Small intestine (tissue), 7 donors: ENCODE data around the gene TCP11L2. TPM values are rescaled to one million over a fixed set of nuclear protein-coding genes. Genes with fewer than 3 reads are reported as not detected.

Experiments
- DNase-seq, 2 donors: peaks; one replicate each; pipeline versions ENCODE4 v3.0.0 to v3.0.0-alpha.2; 2013
- FAIRE-seq: peaks from 2 replicates; lab custom pipeline; 2012; peaks lifted over from hg19 to GRCh38; lab: Jason Lieb, UNC
- H3K27ac ChIP-seq, 3 donors: one replicate each; pipeline ENCODE4 v1.5.1; 2013; ENCODE audit warnings: low read length in 2 of 3, mild to moderate bottlenecking in 2 of 3, control low read depth in 1 of 3, inconsistent platforms in 1 of 3, low read depth in 1 of 3, moderate library complexity in 1 of 3
- H3K27me3 ChIP-seq, 3 donors: one replicate each; pipeline ENCODE4 v1.6.1; 2013; ENCODE audit warnings: low read length in 3 of 3, inconsistent platforms in 1 of 3; ENCODE audit not compliant: control insufficient read depth in 3 of 3, insufficient read depth in 3 of 3
- H3K36me3 ChIP-seq, 3 donors: one replicate each; pipeline ENCODE4 v1.6.1; 2013; ENCODE audit warnings: low read length in 3 of 3, inconsistent platforms in 1 of 3, low read depth in 1 of 3, mild to moderate bottlenecking in 1 of 3, moderate library complexity in 1 of 3; ENCODE audit not compliant: control insufficient read depth in 3 of 3, insufficient read depth in 2 of 3
- H3K4me1 ChIP-seq, 3 donors: one replicate each; pipeline ENCODE4 v1.6.1; 2013; ENCODE audit warnings: low read length in 2 of 3, inconsistent platforms in 1 of 3, low read depth in 1 of 3, mild to moderate bottlenecking in 1 of 3, moderate library complexity in 1 of 3; ENCODE audit not compliant: control insufficient read depth in 3 of 3, insufficient read depth in 2 of 3
- H3K4me3 ChIP-seq, 3 donors: one replicate each; pipeline ENCODE4 v1.5.1; 2013; ENCODE audit warnings: low read length in 3 of 3, control low read depth in 1 of 3, inconsistent platforms in 1 of 3, low read depth in 1 of 3, mild to moderate bottlenecking in 1 of 3, moderate library complexity in 1 of 3
- H3K9me3 ChIP-seq, 2 donors: one replicate each; pipeline ENCODE4 v1.6.1; 2013; ENCODE audit warnings: low read depth in 1 of 2, low read length in 1 of 2; ENCODE audit not compliant: control insufficient read depth in 2 of 2, insufficient read depth in 1 of 2
- WGBS, 3 donors: extraction: QIAGEN DNeasy Blood & Tissue Kit; methylation state at CpG; one replicate each; pipeline ENCODE4 v1.1.7; 2013; 5-methylcytosine and 5-hydroxymethylcytosine counted together
- polyA plus RNA-seq, 4 donors: library from polyadenylated mRNA; stranded (reverse) in 3 of 4; unstranded in 1 of 4; fragments of 200-250 nt in 3 of 4; fragments of 120-200 nt in 1 of 4; gene quantifications; one replicate each; pipeline versions ENCODE4 v1.2.1 to v1.2.3, GENCODE V29; 2013
- donor health status: healthy with polysubstance abuse.
- donor health status: control.
- donor health status: control.
- donor health status: Bipolar disorder and iron deficiency.
- donor health status: healthy.

The TCP11L2 gene
- polyA plus RNA-seq, 4 donors, result 2.7 to 18.1 (median 5.7) TPM

DNA sequence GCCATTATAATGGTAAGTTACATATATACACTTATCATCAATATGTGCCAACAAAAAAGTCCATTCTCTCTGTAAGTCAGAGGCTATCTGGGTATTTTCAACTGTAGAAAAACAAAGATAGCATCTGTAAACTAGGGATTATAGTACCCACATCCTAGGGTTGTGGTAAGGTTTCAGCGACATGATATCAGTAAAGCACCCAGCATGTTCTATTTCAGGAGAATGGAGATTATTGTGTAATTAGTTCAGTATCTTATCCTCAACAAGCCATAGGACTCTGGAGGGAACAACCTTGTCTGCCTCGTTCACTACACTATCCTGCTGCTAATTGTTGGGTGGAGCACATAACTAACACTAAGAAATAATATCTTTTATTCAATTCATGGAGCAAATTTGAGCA is 35.0 kb upstream of the TCP11L2 start:
- no peak for FAIRE-seq
- no peak for DNase-seq

DNA sequence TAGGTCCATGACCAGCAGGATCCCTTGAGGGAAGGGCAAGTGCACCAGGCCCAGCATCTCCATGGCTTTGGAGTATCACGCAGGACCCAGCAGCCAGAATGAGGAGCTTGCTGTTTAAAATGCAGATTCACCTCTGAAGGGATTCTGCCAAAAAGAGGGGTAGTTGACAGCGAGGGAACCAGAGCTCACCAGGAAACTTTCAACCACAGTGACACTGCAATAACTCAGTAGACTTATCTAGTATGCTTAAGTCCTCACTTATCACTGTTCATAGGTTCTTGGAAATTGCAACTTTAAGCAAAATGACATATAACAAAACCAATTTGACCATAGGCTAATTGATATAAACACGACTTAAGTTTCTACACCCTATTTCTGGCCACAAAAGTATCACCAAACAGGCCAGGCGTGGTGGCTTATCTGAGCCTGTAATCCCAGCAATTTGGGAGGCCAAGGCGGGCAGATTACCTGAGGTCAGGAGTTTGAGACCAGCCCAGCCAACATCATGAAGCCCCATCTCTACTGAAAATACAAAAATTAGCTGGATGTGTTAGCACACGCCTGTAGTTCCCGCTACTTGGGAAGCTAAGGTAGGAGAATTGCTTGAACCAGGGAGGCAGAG is 33.3 kb upstream of the TCP11L2 start:
- Histone ChIP-seq H3K27me3 (peaks cover 0 to 2% (median 0%) of the 10 kb centered on the region in 3 donors), H3K9me3 (no peaks in the 10 kb centered on the region), H3K36me3 (no peaks in the 10 kb centered on the region), H3K27ac (no peak overlapping the region), H3K4me1 (peaks cover 0 to 3% (median 0%) of the 10 kb centered on the region in 3 donors), H3K4me3 (no peak overlapping the region)
- no peak for DNase-seq
- 78 to 85% (median 83%) methylated on average over 7 of the region's 7 CpGs for WGBS, 3 donors
- no peak for FAIRE-seq

More for the DNA sequence above, 35.0 kb upstream of the TCP11L2 start:
- WGBS, 3 donors, result 46 to 58% (median 52%) methylated on average over 2 of the region's 2 CpGs
- peaks cover 0 to 2% (median 0%) of the 10 kb centered on the region in 3 donors for H3K27me3 ChIP-seq
- no peak overlapping the region for H3K27ac ChIP-seq
- H3K9me3 ChIP-seq, result no peaks in the 10 kb centered on the region
- H3K4me1 ChIP-seq, result no peaks in the 10 kb centered on the region
- no peak overlapping the region for H3K4me3 ChIP-seq
- no peaks in the 10 kb centered on the region for H3K36me3 ChIP-seq

DNA sequence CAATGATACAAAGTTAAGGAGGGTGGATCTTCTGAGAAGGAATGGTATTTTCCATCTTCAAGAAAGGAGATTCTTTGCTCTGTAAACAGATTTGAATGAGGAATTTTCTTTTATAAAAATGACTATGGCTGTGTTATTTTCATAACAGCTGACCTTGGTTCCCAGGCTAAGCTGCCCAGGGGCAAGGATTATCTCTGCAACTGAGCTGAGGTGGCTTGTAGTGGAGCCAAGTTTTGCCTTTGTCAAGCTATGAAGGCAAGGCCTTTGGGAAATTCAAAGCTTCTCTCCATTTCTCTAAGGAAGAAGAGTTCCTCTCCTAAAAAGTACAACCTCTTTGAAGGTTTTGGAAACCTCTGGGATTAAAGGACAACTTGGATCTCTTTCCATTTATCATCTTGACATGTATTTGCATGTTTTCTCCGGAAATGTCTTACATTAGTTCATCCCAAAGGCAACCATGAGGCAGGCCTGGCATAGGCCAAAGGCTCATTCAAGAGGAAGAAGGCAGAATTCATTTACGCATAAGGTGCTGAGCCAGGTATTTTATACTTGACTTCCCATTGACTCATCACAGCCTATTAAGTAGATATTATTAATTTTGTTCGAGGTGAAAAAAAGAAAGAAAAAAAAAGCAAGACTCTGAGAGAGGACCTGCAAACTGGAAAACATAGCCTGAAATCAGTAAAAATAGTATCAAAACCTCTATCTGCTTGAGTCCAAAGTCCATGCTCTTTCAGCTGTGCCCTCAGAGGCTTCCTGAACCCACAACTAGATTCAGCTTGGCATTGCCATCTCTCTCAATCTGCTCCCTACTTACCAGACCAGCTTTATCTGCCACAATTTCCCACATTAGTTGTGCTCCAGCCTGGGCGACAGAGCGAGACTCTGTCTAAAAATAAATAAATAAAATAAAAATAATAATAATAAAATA is 30.7 kb upstream of the TCP11L2 start:
- DNase-seq (no peak), FAIRE-seq (no peak)
- H3K27me3 ChIP-seq, result peaks cover 0 to 2% (median 0%) of the 10 kb centered on the region in 3 donors
- no peaks in the 10 kb centered on the region for H3K36me3 ChIP-seq
- no peak overlapping the region for H3K27ac ChIP-seq
- 67 to 88% (median 84%) methylated on average over 5 of the region's 5 CpGs for WGBS, 3 donors
- no peak overlapping the region for H3K4me3 ChIP-seq
- H3K4me1 ChIP-seq, result peaks cover 0 to 13% (median 0%) of the 10 kb centered on the region in 3 donors
- H3K9me3 ChIP-seq, result no peaks in the 10 kb centered on the region

DNA sequence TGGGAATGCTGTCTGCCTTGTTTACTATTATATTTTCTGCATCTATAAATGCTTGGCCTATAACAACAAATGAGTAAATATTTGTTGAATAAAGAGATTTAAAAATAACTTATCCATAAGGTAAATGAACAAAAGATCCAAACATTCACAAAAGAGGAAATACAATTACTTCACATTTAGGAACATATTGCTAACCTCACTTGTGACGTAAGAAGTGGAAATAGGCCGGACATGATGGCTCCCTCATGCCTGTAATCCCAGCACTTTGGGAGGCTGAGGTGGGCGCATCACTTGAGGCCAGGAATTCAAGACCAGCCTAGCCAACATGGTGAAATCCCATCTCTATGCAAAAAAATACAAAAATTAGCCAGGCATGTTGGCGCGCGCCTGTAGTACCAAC is 29.0 kb upstream of the TCP11L2 start:
- 95 to 96% (median 96%) methylated on average over 6 of the region's 6 CpGs for WGBS, 3 donors
- Histone ChIP-seq H3K9me3 (no peaks in the 10 kb centered on the region), H3K27me3 (no peaks in the 10 kb centered on the region), H3K36me3 (no peaks in the 10 kb centered on the region), H3K4me1 (peaks cover 0 to 13% (median 0%) of the 10 kb centered on the region in 3 donors), H3K27ac (no peak overlapping the region), H3K4me3 (no peak overlapping the region)
- FAIRE-seq (no peak), DNase-seq (no peak)

DNA sequence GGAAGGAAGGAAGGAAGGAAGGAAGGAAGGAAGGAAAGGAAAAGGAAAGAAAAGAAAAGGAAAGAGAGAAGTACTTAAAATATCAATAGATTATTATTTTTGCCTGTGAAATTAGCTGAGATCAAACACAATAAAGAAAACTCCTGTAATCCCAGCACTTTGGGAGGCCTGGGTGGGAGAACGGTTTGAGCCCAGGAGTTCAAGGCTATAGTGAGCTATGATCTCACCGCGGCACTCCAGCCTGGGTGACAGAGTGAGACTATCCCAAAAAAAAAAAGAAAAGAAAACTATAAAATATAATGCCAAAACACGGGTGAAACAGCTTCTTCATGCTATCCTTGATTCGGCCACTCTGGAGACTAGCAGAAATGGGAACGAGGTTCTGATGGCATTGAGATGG is 28.5 kb upstream of the TCP11L2 start:
- 85 to 93% (median 87%) methylated on average over 6 of the region's 6 CpGs for WGBS, 3 donors
- FAIRE-seq (no peak), DNase-seq (no peak)
- H3K4me1 ChIP-seq, result peaks cover 0 to 13% (median 0%) of the 10 kb centered on the region in 3 donors
- no peaks in the 10 kb centered on the region for H3K27me3 ChIP-seq
- peak overlapping the region in 1 of 3 donors; percentile 65 for H3K27ac ChIP-seq
- H3K36me3 ChIP-seq, result no peaks in the 10 kb centered on the region
- no peaks in the 10 kb centered on the region for H3K9me3 ChIP-seq
- no peak overlapping the region for H3K4me3 ChIP-seq

DNA sequence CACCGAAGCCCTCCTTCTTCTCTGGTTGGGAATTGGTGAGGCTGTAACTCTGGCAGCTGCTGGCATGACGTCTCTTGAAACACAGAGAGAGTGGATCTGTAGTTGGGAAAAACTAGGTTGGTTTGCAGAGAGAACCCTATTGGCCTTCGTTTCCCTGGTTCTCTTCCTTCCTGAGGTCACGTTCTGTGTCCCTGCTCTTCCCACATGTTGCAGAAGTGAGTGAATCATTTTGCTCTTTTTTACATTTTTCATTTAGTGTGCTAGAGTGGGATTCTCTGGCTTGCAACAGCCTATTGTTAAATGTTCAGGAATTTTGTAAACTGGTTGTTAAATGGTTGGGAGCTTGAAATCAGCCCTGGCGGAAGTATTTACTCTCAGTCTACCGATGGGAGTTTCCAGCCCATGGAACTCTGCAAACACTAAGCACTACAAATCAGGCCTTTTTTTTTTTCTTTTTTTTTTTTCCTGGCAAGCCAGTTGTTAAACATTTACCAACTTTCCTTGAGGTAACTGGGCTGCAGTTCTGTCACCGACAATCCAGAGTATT is 27.9 kb upstream of the TCP11L2 start:
- WGBS, 3 donors, result 45 to 63% (median 46%) methylated on average over 7 of the region's 7 CpGs
- DNase-seq (peak; percentile 41 to 72), FAIRE-seq (no peak)
- no peaks in the 10 kb centered on the region for H3K27me3 ChIP-seq
- peak overlapping the region in 1 of 3 donors; percentile 65 for H3K27ac ChIP-seq
- no peaks in the 10 kb centered on the region for H3K9me3 ChIP-seq
- no peak overlapping the region for H3K4me3 ChIP-seq
- peaks cover 0 to 13% (median 0%) of the 10 kb centered on the region in 3 donors for H3K4me1 ChIP-seq
- no peaks in the 10 kb centered on the region for H3K36me3 ChIP-seq

DNA sequence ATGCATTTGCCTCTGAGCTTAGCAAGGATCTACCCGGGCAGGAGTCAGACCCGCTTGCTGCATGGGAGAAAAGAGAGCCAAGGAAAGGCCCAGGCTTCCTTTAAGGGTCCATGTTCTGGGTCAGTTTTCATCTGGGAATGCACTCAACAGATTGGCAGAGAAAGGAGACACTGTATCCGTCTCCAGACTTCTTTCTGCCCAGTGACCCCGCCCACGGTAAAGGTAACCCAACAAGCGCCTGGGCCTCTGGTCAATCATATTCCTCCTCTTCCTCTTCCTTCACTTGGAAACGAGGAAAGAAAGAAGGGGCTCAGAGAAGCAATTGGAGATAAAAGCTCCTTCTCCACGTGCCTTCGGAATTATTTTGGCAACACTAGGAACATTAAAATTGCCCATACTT is 27.1 kb upstream of the TCP11L2 start:
- H3K9me3 ChIP-seq, result no peaks in the 10 kb centered on the region
- H3K4me1 ChIP-seq, result peaks cover 0 to 13% (median 0%) of the 10 kb centered on the region in 3 donors
- H3K4me3 ChIP-seq, result no peak overlapping the region
- H3K36me3 ChIP-seq, result no peaks in the 10 kb centered on the region
- 71 to 81% (median 72%) methylated on average over 9 of the region's 9 CpGs for WGBS, 3 donors
- H3K27ac ChIP-seq, result no peak overlapping the region
- no peaks in the 10 kb centered on the region for H3K27me3 ChIP-seq
- FAIRE-seq, result no peak
- DNase-seq, result no peak

DNA sequence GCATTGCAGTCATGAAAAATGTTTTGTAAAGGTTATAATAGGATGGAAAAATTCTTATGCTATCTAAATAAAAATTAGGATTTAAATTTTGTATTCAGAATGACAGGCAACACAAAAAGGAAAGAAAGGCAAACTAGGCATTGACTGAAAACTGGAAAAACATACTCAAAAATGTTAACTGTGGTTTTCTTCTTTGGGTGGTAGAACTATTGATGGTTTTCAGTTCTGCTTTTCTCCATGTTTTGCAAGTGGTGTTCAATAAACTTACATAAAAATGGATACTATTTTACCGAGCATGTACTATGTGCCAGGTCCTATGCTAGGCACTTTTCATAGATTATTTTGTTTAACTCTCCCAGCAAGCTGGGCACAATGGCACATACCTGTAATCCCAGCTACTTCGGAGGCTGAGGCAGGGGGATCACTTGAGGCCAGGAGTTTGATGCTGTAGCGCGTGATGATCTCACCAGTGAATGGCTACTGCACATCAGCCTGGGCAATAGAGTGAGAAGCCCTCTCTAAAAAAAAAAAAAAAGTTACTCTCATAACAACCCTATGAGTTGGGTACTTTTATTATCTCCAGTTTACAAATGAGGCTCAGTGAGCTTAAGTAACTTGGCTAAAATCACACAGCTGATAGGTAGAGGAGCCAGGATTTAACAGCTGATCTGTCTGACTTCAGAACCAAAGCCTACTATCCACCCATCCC is 26.3 kb upstream of the TCP11L2 start:
- DNase-seq, result no peak
- Histone ChIP-seq H3K4me1 (peaks cover 0 to 13% (median 0%) of the 10 kb centered on the region in 3 donors), H3K27me3 (no peaks in the 10 kb centered on the region), H3K36me3 (no peaks in the 10 kb centered on the region), H3K9me3 (no peaks in the 10 kb centered on the region), H3K4me3 (no peak overlapping the region), H3K27ac (no peak overlapping the region)
- FAIRE-seq, result no peak
- WGBS, 3 donors, result 81 to 93% (median 86%) methylated on average over 4 of the region's 4 CpGs
